Body of pancreas (tissue), 4 donors: Measurements from ENCODE around the gene RAD51B.

Source experiments
- POLR2A ChIP-seq, 3 donors: fragments of 450-650 bp; IDR thresholded peaks; one replicate each; pipeline ENCODE4 v1.6.1; 2016; ENCODE audit warnings: antibody characterized with exemption in 3 of 3, mild to moderate bottlenecking in 2 of 3
- TF ChIP-seq, protein P1 (sequence below), 7 experiments: fragments of 450-650 bp in 4 of 7; fragments of 200-600 bp in 3 of 7; sonication (generic) in 3 of 7; IDR thresholded peaks; one replicate each; pipeline ENCODE4 v1.5.1; 2016 to 2019; ENCODE audit warnings: antibody characterized with exemption in 7 of 7

DNA sequence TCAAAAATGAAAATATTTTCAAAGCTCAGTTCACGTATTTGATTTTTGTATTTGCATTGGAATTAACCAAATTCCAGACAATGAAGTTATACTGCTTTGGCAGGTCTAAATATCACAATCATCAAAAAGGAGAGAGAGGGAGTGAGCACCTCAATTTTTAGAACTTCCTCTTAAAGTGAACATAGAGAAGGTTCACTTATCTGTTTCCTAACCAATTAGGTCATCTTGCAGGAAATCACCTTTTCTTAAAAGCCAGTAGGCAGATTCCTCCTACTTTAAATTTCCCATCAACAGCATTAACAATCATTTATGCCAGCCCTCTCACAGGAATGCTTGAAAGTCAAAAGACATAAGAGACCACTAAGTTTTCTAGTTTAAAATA, 584.6 kb downstream of the RAD51B start:
- TF ChIP-seq, protein P1, sequence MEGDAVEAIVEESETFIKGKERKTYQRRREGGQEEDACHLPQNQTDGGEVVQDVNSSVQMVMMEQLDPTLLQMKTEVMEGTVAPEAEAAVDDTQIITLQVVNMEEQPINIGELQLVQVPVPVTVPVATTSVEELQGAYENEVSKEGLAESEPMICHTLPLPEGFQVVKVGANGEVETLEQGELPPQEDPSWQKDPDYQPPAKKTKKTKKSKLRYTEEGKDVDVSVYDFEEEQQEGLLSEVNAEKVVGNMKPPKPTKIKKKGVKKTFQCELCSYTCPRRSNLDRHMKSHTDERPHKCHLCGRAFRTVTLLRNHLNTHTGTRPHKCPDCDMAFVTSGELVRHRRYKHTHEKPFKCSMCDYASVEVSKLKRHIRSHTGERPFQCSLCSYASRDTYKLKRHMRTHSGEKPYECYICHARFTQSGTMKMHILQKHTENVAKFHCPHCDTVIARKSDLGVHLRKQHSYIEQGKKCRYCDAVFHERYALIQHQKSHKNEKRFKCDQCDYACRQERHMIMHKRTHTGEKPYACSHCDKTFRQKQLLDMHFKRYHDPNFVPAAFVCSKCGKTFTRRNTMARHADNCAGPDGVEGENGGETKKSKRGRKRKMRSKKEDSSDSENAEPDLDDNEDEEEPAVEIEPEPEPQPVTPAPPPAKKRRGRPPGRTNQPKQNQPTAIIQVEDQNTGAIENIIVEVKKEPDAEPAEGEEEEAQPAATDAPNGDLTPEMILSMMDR (IDR thresholded peaks at IDR 0.05) = no peak
- no peak for TF ChIP-seq POLR2A (IDR thresholded peaks at IDR 0.05)
